ENCODE results near the gene CPOX. TPM values are rescaled to one million over a fixed set of nuclear protein-coding genes. Genes with fewer than 3 reads are reported as not detected.

CPOX gene
- total and polyA plus RNA-seq, 10 of the 15 experiments (the other 5 are each of a cell fraction or from before 2014, with no cell fraction given) = 40.7 to 72.6 (median 64.5) TPM

DNA sequence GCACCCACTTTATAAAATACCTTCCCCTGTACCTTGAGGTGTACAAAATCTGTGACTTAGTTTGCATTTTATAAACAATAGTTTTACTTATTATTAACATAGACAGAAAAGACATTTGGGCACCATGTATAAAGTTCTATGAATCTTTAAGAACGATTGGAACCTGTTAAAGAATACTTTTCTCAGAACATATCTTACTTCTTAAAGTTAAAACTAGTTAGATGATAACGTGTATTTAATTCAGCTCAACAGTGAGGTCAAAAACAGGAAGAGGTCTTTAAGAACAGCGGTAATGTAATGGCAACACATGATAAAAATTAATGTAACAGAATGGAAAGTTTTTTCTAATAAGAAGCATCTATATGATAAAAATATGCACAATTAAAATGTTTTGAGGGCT is 25.0 kb downstream of the CPOX start:
- ChIA-PET CTCF (interaction anchor here (2.1 kb wide), 1 partner anchor 10 kb away, joined by 10 read pairs; no protein-coding TSS in a partner anchor), POLR2A (interaction anchor here (1.6 to 23.2 kb wide), 2 partner anchors 31 to 40 kb away, joined by 4 to 350 read pairs; partner anchors contain the start of gene GPR15), RAD21 (ENCODE audit: unreplicated experiment) (interaction anchor here (0.8 to 20.2 kb wide), 4 partner anchors 12 to 48 kb away, joined by 3 to 511 read pairs (median 30); partner anchors contain the start of gene GPR15), SMC1A (ENCODE audit: uncharacterized antibody, unreplicated experiment) (interaction anchor here (2.0 to 23.6 kb wide), 3 partner anchors 17 to 31 kb away, joined by 6 to 603 read pairs (median 230); partner anchors contain the start of gene GPR15)
- no TSS peak for BruUV-seq (replicated peaks)
- H3K4me1 ChIP-seq (ENCODE audit: control insufficient read depth, insufficient read depth, low read length) = peaks cover 40% of the 10 kb centered on the region
- WGBS (ENCODE audit: insufficient coverage, insufficient replicate concordance, low lambda C conversion rate, missing lambda C conversion rate) = 65% methylated on average over 3 of the region's 3 CpGs
- no peaks in the 10 kb centered on the region; a peak in 1 of 4 replicates for H3K36me3 ChIP-seq (ENCODE audit: control insufficient read depth in 2 of 2, insufficient read depth in 2 of 2, low read length in 1 of 2)
- no peaks in the 10 kb centered on the region for H3K27me3 ChIP-seq (replicated peaks in 1 of 2; ENCODE audit: control insufficient read depth in 2 of 2, insufficient read depth in 2 of 2, low read length in 1 of 2)
- ATAC-seq (no peak), FAIRE-seq (no peak), DNase-seq (ENCODE audit: low read depth, low spot score) (no peak)
- no peak overlapping the region for H3K4me3 ChIP-seq
- H3K4me2 ChIP-seq (ENCODE audit: control insufficient read depth, insufficient read depth) = peak overlapping the region; percentile 11
- in situ Hi-C loops (cut with MboI) = no loop called here
- peak overlapping the region; percentile 100 for H3K27ac ChIP-seq (ENCODE audit: control insufficient read depth, insufficient read depth)
- H3K9me3 ChIP-seq (replicated peaks; ENCODE audit: control insufficient read depth, insufficient read depth, low read length) = no peaks in the 10 kb centered on the region; the same call in 2 of the 3 replicates
- intact Hi-C loops (cut with micrococcal nuclease; ENCODE audit: unreplicated experiment) = no loop called here
- peak overlapping the region; percentile 58; the same call in 1 of the 2 replicates for H3K9ac ChIP-seq (ENCODE audit: control insufficient read depth, insufficient read depth, low read length)
- peaks cover 63% of the 10 kb centered on the region for H3K79me2 ChIP-seq (ENCODE audit: control insufficient read depth, insufficient read depth, low read length)
- peak overlapping the region; percentile 61 for H2AFZ ChIP-seq (ENCODE audit: control insufficient read depth, low read depth, low read length)
- H4K20me1 ChIP-seq (ENCODE audit: control insufficient read depth, insufficient read depth) = no peaks in the 10 kb centered on the region
- TF ChIP-seq ZZZ3 (IDR thresholded peaks at IDR 0.05; ENCODE audit: control insufficient read depth, insufficient read length, low read depth) = no peak
- TF ChIP-seq, protein P1, sequence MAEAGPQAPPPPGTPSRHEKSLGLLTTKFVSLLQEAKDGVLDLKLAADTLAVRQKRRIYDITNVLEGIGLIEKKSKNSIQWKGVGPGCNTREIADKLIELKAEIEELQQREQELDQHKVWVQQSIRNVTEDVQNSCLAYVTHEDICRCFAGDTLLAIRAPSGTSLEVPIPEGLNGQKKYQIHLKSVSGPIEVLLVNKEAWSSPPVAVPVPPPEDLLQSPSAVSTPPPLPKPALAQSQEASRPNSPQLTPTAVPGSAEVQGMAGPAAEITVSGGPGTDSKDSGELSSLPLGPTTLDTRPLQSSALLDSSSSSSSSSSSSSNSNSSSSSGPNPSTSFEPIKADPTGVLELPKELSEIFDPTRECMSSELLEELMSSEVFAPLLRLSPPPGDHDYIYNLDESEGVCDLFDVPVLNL (IDR thresholded peaks at IDR 0.05; ENCODE audit: low read depth, low read length) = no peak
- no peak for TF ChIP-seq DPF2 (IDR thresholded peaks at IDR 0.05)
- no peak for TF ChIP-seq SP1 (IDR thresholded peaks at IDR 0.05; ENCODE audit: low read depth, low read length)
- TF ChIP-seq ESRRA (IDR thresholded peaks at IDR 0.05; ENCODE audit: low read length) = no peak
- TF ChIP-seq, protein P2, sequence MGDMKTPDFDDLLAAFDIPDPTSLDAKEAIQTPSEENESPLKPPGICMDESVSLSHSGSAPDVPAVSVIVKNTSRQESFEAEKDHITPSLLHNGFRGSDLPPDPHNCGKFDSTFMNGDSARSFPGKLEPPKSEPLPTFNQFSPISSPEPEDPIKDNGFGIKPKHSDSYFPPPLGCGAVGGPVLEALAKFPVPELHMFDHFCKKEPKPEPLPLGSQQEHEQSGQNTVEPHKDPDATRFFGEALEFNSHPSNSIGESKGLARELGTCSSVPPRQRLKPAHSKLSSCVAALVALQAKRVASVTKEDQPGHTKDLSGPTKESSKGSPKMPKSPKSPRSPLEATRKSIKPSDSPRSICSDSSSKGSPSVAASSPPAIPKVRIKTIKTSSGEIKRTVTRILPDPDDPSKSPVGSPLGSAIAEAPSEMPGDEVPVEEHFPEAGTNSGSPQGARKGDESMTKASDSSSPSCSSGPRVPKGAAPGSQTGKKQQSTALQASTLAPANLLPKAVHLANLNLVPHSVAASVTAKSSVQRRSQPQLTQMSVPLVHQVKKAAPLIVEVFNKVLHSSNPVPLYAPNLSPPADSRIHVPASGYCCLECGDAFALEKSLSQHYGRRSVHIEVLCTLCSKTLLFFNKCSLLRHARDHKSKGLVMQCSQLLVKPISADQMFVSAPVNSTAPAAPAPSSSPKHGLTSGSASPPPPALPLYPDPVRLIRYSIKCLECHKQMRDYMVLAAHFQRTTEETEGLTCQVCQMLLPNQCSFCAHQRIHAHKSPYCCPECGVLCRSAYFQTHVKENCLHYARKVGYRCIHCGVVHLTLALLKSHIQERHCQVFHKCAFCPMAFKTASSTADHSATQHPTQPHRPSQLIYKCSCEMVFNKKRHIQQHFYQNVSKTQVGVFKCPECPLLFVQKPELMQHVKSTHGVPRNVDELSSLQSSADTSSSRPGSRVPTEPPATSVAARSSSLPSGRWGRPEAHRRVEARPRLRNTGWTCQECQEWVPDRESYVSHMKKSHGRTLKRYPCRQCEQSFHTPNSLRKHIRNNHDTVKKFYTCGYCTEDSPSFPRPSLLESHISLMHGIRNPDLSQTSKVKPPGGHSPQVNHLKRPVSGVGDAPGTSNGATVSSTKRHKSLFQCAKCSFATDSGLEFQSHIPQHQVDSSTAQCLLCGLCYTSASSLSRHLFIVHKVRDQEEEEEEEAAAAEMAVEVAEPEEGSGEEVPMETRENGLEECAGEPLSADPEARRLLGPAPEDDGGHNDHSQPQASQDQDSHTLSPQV (IDR thresholded peaks at IDR 0.05) = no peak
- no peak for TF ChIP-seq RELA (IDR thresholded peaks at IDR 0.05; ENCODE audit: borderline replicate concordance, partially characterized antibody)
- TF ChIP-seq PAX8 (IDR thresholded peaks at IDR 0.05) = no peak
- 0 out of 2 replicates have a peak, but pooled peaks have one; percentile 17 for TF ChIP-seq SPI1 (IDR thresholded peaks at IDR 0.05; ENCODE audit: borderline replicate concordance, insufficient read depth, low read depth, low read length)
- TF ChIP-seq MEF2A (IDR thresholded peaks at IDR 0.05; ENCODE audit: insufficient read depth, low read depth, low read length) = no peak
- TF ChIP-seq, protein P3, sequence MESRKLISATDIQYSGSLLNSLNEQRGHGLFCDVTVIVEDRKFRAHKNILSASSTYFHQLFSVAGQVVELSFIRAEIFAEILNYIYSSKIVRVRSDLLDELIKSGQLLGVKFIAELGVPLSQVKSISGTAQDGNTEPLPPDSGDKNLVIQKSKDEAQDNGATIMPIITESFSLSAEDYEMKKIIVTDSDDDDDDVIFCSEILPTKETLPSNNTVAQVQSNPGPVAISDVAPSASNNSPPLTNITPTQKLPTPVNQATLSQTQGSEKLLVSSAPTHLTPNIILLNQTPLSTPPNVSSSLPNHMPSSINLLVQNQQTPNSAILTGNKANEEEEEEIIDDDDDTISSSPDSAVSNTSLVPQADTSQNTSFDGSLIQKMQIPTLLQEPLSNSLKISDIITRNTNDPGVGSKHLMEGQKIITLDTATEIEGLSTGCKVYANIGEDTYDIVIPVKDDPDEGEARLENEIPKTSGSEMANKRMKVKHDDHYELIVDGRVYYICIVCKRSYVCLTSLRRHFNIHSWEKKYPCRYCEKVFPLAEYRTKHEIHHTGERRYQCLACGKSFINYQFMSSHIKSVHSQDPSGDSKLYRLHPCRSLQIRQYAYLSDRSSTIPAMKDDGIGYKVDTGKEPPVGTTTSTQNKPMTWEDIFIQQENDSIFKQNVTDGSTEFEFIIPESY (IDR thresholded peaks at IDR 0.05) = 0 out of 2 replicates have a peak, but pooled peaks have one; percentile 12
- TF ChIP-seq NR2C2 (IDR thresholded peaks at IDR 0.05; ENCODE audit: borderline replicate concordance, control insufficient read depth, insufficient read length, low read depth) = no peak
- no peak for TF ChIP-seq TCF7 (IDR thresholded peaks at IDR 0.05; ENCODE audit: borderline replicate concordance)
- TF ChIP-seq, protein P4, sequence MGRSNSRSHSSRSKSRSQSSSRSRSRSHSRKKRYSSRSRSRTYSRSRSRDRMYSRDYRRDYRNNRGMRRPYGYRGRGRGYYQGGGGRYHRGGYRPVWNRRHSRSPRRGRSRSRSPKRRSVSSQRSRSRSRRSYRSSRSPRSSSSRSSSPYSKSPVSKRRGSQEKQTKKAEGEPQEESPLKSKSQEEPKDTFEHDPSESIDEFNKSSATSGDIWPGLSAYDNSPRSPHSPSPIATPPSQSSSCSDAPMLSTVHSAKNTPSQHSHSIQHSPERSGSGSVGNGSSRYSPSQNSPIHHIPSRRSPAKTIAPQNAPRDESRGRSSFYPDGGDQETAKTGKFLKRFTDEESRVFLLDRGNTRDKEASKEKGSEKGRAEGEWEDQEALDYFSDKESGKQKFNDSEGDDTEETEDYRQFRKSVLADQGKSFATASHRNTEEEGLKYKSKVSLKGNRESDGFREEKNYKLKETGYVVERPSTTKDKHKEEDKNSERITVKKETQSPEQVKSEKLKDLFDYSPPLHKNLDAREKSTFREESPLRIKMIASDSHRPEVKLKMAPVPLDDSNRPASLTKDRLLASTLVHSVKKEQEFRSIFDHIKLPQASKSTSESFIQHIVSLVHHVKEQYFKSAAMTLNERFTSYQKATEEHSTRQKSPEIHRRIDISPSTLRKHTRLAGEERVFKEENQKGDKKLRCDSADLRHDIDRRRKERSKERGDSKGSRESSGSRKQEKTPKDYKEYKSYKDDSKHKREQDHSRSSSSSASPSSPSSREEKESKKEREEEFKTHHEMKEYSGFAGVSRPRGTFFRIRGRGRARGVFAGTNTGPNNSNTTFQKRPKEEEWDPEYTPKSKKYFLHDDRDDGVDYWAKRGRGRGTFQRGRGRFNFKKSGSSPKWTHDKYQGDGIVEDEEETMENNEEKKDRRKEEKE (IDR thresholded peaks at IDR 0.05) = no peak

Data from GM12878 (cell line).